ENCODE results near the gene TPI1.

- TF ChIP-seq CTCF (IDR thresholded peaks at IDR 0.05) = no peak
- TF ChIP-seq MEF2A (IDR thresholded peaks at IDR 0.05; ENCODE audit: borderline replicate concordance, low read depth) = no peak
- no peak for TF ChIP-seq SIN3A (IDR thresholded peaks at IDR 0.05; ENCODE audit: borderline replicate concordance, low read depth, low read length)
- TF ChIP-seq RCOR1 (IDR thresholded peaks at IDR 0.05; ENCODE audit: low read length) = no peak
- TF ChIP-seq YY1 (IDR thresholded peaks at IDR 0.05; ENCODE audit: low read depth) = no peak
- TF ChIP-seq MXI1 (IDR thresholded peaks at IDR 0.05; ENCODE audit: low read depth, low read length) = no peak
- TF ChIP-seq FOSL2 (IDR thresholded peaks at IDR 0.05; ENCODE audit: borderline replicate concordance, low read depth) = no peak
- TF ChIP-seq MAX (IDR thresholded peaks at IDR 0.05; ENCODE audit: low read depth) = no peak
- no peak for TF ChIP-seq RFX5 (IDR thresholded peaks at IDR 0.05; ENCODE audit: low read length)
- no peak for TF ChIP-seq POLR2AphosphoS5 (IDR thresholded peaks at IDR 0.05; ENCODE audit: low read depth, low read length)
Measured at GRCh38 chr12:6832125-6832524, 35.2 kb upstream of the TPI1 start.

All from SK-N-SH (cell line).